ENCODE data around the gene SOX18. TPM values are rescaled to one million over a fixed set of nuclear protein-coding genes. Genes with fewer than 3 reads are reported as not detected.

Gene SOX18
- total RNA-seq, 1 donor: under 0.01 TPM

DNA sequence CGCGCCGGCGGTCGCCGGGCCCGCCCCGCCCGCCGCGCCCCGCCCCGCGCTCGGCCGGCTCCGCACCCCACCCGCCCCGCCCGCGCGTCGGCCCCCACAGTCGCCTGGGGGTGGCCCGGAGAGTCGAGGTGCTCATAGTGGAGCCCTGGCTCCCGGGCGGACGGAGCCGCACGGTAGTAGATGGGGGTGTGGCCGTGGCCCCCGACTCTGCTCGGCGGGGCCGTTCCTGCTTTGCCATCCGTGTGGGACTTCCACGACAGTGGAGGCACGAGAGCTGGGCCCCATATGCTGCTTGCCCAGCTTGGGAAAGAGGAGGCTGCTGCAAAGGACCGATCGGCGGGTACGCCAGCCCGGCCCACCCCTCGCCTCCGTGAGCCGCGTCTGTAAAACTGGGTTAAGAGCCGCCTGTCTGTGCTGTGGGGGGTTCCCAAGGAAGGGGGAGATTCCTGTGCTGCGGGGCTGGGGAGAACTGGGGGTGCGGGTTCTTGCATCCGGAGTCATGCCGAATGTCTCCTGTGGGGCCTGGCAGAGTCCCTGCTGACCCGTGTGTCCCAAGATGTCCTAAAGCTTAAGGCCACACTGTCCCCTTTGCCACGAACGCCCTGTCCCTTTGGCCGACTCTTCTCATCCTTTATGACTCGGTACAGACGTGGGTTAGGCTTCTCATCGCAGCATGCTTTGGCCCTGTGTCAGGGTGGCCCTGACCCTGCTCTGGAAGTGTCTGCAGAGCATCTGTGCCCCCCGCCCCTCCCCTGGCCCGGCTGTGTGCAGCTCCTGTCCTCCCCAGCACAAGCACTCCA, 30.8 kb upstream of the SOX18 start, which contains the start of gene OPRL1:
Gene OPRL1, plus strand, starts transcription at position 70 of the 800 bp plus-strand sequence. CDS start 12,639 bp downstream, outside the sequence.
- TF ChIP-seq, protein P1, sequence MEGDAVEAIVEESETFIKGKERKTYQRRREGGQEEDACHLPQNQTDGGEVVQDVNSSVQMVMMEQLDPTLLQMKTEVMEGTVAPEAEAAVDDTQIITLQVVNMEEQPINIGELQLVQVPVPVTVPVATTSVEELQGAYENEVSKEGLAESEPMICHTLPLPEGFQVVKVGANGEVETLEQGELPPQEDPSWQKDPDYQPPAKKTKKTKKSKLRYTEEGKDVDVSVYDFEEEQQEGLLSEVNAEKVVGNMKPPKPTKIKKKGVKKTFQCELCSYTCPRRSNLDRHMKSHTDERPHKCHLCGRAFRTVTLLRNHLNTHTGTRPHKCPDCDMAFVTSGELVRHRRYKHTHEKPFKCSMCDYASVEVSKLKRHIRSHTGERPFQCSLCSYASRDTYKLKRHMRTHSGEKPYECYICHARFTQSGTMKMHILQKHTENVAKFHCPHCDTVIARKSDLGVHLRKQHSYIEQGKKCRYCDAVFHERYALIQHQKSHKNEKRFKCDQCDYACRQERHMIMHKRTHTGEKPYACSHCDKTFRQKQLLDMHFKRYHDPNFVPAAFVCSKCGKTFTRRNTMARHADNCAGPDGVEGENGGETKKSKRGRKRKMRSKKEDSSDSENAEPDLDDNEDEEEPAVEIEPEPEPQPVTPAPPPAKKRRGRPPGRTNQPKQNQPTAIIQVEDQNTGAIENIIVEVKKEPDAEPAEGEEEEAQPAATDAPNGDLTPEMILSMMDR (IDR thresholded peaks at IDR 0.05; ENCODE audit: extremely low read depth, low read depth, low read length): no peak
- no peak within 1 kb of the TSS for H3K27ac ChIP-seq (ENCODE audit: low read depth, low read length)
- H4K20me1 ChIP-seq (ENCODE audit: insufficient read depth, low read length): peaks cover 11% of the 10 kb centered on the region
- no peaks in the 10 kb centered on the region for H3K36me3 ChIP-seq (ENCODE audit: insufficient read depth, low read length)
- peak; percentile 98 for DNase-seq (ENCODE audit: insufficient read length, low spot score, missing footprints)
- peak within 1 kb of the TSS; percentile 78 for H3K4me3 ChIP-seq (ENCODE audit: insufficient read depth, low read length)
- peak within 1 kb of the TSS; percentile 47 for H2AFZ ChIP-seq (ENCODE audit: low read length)
- peaks cover 15% of the 10 kb centered on the region for H3K4me1 ChIP-seq (ENCODE audit: insufficient read depth, low read length)
- H3K27me3 ChIP-seq (ENCODE audit: insufficient read depth, low read length): peaks cover 25% of the 10 kb centered on the region
- no peaks in the 10 kb centered on the region for H3K79me2 ChIP-seq (ENCODE audit: insufficient read depth, low read length)
- H3K4me2 ChIP-seq (ENCODE audit: insufficient read depth, low read length): peak within 1 kb of the TSS; percentile 75
- H3K9me3 ChIP-seq (ENCODE audit: low read depth, low read length): no peaks in the 10 kb centered on the region

DNA sequence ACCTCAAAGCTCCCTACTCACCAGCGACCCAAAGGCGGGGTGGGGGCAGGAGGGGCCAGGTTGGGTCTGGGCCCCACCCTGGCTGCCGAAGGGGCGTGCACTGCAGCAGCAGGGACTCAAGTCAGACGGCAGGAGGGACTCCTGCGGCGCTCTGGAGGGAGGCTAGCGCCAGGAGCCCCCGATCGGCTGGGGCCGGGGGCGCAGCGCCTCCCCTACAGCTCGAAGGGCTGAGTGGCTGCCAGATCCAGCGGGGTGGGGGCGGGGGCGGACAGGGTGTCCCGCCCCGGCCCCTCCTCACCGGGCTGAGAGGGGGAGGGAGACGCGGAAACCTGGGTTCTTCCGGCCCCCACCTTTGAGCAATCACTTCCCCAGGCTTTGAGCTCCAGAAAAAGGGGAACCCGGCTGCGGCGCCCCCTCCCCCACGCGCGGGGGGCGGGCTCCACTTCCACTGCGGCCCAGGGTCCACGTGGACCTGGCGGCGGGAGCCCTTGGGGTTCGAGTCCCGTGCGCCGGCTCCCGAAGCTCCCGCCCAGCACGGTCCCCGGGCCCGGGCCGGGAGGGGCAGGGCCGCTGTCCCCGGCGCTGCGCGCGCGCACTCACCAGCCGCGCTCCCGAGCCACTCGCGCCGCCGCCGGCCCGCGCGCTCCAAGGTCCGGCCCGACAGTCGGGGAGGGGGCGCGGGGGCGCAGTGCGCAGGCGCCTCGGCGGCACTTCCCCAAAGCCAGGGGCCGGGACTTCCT, 30.0 kb upstream of the SOX18 start, which contains the start of gene RGS19:
Gene RGS19, minus strand, starts transcription at position 246 of the 740 bp plus-strand sequence. CDS start 2,632 bp downstream, outside the sequence.
- DNase-seq (ENCODE audit: insufficient read length, low spot score, missing footprints): peak; percentile 94
- no peaks in the 10 kb centered on the region for H3K9me3 ChIP-seq (ENCODE audit: low read depth, low read length)
- peak within 1 kb of the TSS; percentile 78 for H3K4me3 ChIP-seq (ENCODE audit: insufficient read depth, low read length)
- peak within 1 kb of the TSS; percentile 47 for H2AFZ ChIP-seq (ENCODE audit: low read length)
- TF ChIP-seq, protein P1 (IDR thresholded peaks at IDR 0.05; ENCODE audit: extremely low read depth, low read depth, low read length): no peak
- peaks cover 11% of the 10 kb centered on the region for H4K20me1 ChIP-seq (ENCODE audit: insufficient read depth, low read length)
- H3K4me2 ChIP-seq (ENCODE audit: insufficient read depth, low read length): peak within 1 kb of the TSS; percentile 75
- H3K79me2 ChIP-seq (ENCODE audit: insufficient read depth, low read length): no peaks in the 10 kb centered on the region
- peaks cover 15% of the 10 kb centered on the region for H3K4me1 ChIP-seq (ENCODE audit: insufficient read depth, low read length)
- peaks cover 17% of the 10 kb centered on the region for H3K27me3 ChIP-seq (ENCODE audit: insufficient read depth, low read length)
- H3K36me3 ChIP-seq (ENCODE audit: insufficient read depth, low read length): no peaks in the 10 kb centered on the region
- no peak within 1 kb of the TSS for H3K27ac ChIP-seq (ENCODE audit: low read depth, low read length)

DNA sequence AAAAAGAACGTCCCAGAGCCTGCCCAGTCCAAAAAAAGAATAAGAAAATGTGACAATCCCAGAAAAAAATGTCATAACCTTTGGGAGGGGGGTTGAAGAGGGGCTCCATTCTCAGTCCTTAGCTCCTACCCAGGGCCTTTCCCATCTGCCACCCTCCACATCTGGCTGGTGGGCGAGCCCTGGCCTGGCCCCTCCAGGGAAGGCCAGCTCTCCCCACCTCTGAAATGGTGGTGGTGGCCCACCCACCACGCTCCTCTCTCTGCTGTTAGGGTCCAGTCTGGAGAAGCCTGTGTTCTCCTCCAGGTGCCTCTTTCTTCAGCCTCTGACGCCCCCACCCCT, 29.5 kb upstream of the SOX18 start:
- H3K9me3 ChIP-seq (ENCODE audit: low read depth, low read length): no peaks in the 10 kb centered on the region
- H3K4me1 ChIP-seq (ENCODE audit: insufficient read depth, low read length): peaks cover 15% of the 10 kb centered on the region
- TF ChIP-seq, protein P1 (IDR thresholded peaks at IDR 0.05; ENCODE audit: extremely low read depth, low read depth, low read length): no peak
- H3K36me3 ChIP-seq (ENCODE audit: insufficient read depth, low read length): no peaks in the 10 kb centered on the region
- peaks cover 12% of the 10 kb centered on the region for H3K27me3 ChIP-seq (ENCODE audit: insufficient read depth, low read length)
- no peak for DNase-seq (ENCODE audit: insufficient read length, low spot score, missing footprints)
- H4K20me1 ChIP-seq (ENCODE audit: insufficient read depth, low read length): peaks cover 11% of the 10 kb centered on the region
- H3K27ac ChIP-seq (ENCODE audit: low read depth, low read length): no peak overlapping the region
- no peak overlapping the region for H2AFZ ChIP-seq (ENCODE audit: low read length)
- H3K4me3 ChIP-seq (ENCODE audit: insufficient read depth, low read length): peak overlapping the region; percentile 78
- H3K79me2 ChIP-seq (ENCODE audit: insufficient read depth, low read length): no peaks in the 10 kb centered on the region
- peak overlapping the region; percentile 75 for H3K4me2 ChIP-seq (ENCODE audit: insufficient read depth, low read length)
